ENCODE results near the gene CALN1.

GRCh38 chr7:72025381-72025960, 386.7 kb downstream of the CALN1 start:
- TF ChIP-seq POLR2AphosphoS5 (IDR thresholded peaks at IDR 0.05; ENCODE audit: low read depth, low read length) (no peak), SIN3A (IDR thresholded peaks at IDR 0.05; ENCODE audit: borderline replicate concordance, insufficient read depth, low read length) (no peak), REST (IDR thresholded peaks at IDR 0.05; ENCODE audit: insufficient read depth in 1 of 2, low read depth in 2 of 2, low read length in 2 of 2) (no peak), TAF1 (IDR thresholded peaks at IDR 0.05; ENCODE audit: borderline replicate concordance, insufficient read depth, low read length) (no peak)
